ENCODE measurements around the gene CDK14. TPM values are rescaled to one million over a fixed set of nuclear protein-coding genes. Genes with fewer than 3 reads are reported as not detected.

CDK14 gene
- polyA plus RNA-seq, 1 donor from 2014 or later = 25.1 TPM

GRCh38 chr7:90839316-90839715 is 243.2 kb downstream of the CDK14 start:
- H3K4me2 ChIP-seq (ENCODE audit: low read length) = no peak overlapping the region
- no peaks in the 10 kb centered on the region for H3K9me3 ChIP-seq (ENCODE audit: low read length)
- no peak for TF ChIP-seq EP300 (conservative IDR thresholded peaks at IDR 0.05; ENCODE audit: poor library complexity, severe bottlenecking)
- no peak for TF ChIP-seq RAD21 (conservative IDR thresholded peaks at IDR 0.05)
- TF ChIP-seq, protein P1, sequence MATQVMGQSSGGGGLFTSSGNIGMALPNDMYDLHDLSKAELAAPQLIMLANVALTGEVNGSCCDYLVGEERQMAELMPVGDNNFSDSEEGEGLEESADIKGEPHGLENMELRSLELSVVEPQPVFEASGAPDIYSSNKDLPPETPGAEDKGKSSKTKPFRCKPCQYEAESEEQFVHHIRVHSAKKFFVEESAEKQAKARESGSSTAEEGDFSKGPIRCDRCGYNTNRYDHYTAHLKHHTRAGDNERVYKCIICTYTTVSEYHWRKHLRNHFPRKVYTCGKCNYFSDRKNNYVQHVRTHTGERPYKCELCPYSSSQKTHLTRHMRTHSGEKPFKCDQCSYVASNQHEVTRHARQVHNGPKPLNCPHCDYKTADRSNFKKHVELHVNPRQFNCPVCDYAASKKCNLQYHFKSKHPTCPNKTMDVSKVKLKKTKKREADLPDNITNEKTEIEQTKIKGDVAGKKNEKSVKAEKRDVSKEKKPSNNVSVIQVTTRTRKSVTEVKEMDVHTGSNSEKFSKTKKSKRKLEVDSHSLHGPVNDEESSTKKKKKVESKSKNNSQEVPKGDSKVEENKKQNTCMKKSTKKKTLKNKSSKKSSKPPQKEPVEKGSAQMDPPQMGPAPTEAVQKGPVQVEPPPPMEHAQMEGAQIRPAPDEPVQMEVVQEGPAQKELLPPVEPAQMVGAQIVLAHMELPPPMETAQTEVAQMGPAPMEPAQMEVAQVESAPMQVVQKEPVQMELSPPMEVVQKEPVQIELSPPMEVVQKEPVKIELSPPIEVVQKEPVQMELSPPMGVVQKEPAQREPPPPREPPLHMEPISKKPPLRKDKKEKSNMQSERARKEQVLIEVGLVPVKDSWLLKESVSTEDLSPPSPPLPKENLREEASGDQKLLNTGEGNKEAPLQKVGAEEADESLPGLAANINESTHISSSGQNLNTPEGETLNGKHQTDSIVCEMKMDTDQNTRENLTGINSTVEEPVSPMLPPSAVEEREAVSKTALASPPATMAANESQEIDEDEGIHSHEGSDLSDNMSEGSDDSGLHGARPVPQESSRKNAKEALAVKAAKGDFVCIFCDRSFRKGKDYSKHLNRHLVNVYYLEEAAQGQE (IDR thresholded peaks at IDR 0.05; ENCODE audit: borderline replicate concordance) = no peak
- no peak for TF ChIP-seq EZH2 (IDR thresholded peaks at IDR 0.05; ENCODE audit: borderline replicate concordance, insufficient read depth, low read length, poor library complexity, severe bottlenecking)
- TF ChIP-seq SMC3 (conservative IDR thresholded peaks at IDR 0.05; ENCODE audit: poor library complexity) = no peak
- no peak for TF ChIP-seq MXI1 (conservative IDR thresholded peaks at IDR 0.05; ENCODE audit: poor library complexity, severe bottlenecking)
- TF ChIP-seq POLR2AphosphoS5 (IDR thresholded peaks at IDR 0.05) = no peak
- TF ChIP-seq, protein P2, sequence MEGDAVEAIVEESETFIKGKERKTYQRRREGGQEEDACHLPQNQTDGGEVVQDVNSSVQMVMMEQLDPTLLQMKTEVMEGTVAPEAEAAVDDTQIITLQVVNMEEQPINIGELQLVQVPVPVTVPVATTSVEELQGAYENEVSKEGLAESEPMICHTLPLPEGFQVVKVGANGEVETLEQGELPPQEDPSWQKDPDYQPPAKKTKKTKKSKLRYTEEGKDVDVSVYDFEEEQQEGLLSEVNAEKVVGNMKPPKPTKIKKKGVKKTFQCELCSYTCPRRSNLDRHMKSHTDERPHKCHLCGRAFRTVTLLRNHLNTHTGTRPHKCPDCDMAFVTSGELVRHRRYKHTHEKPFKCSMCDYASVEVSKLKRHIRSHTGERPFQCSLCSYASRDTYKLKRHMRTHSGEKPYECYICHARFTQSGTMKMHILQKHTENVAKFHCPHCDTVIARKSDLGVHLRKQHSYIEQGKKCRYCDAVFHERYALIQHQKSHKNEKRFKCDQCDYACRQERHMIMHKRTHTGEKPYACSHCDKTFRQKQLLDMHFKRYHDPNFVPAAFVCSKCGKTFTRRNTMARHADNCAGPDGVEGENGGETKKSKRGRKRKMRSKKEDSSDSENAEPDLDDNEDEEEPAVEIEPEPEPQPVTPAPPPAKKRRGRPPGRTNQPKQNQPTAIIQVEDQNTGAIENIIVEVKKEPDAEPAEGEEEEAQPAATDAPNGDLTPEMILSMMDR (IDR thresholded peaks at IDR 0.05; ENCODE audit: poor library complexity, severe bottlenecking) = no peak
- TF ChIP-seq TAF1 (IDR thresholded peaks at IDR 0.05; ENCODE audit: low read depth) = no peak
- no peaks in the 10 kb centered on the region for H3K79me2 ChIP-seq (replicated peaks; ENCODE audit: insufficient read depth, low read length)
- no peak overlapping the region for H2AFZ ChIP-seq (ENCODE audit: low read depth, low read length)
- no peak overlapping the region for H3K4me3 ChIP-seq (ENCODE audit: low read length)
- H4K20me1 ChIP-seq (ENCODE audit: insufficient read depth) = no peaks in the 10 kb centered on the region
- H3K9ac ChIP-seq (ENCODE audit: low read length) = no peak overlapping the region
- no peak overlapping the region for H3K27ac ChIP-seq (ENCODE audit: low read length)
- H3K9me2 ChIP-seq (ENCODE audit: insufficient read depth, low read length) = no peaks in the 10 kb centered on the region
- H3F3A ChIP-seq (ENCODE audit: insufficient read depth, low read length, poor library complexity, severe bottlenecking) = no peaks in the 10 kb centered on the region
- no peaks in the 10 kb centered on the region for H3K36me3 ChIP-seq (ENCODE audit: insufficient read depth, low read length)
- no peaks in the 10 kb centered on the region for H3K27me3 ChIP-seq (ENCODE audit: insufficient read depth, low read depth, low read length)

DNA sequence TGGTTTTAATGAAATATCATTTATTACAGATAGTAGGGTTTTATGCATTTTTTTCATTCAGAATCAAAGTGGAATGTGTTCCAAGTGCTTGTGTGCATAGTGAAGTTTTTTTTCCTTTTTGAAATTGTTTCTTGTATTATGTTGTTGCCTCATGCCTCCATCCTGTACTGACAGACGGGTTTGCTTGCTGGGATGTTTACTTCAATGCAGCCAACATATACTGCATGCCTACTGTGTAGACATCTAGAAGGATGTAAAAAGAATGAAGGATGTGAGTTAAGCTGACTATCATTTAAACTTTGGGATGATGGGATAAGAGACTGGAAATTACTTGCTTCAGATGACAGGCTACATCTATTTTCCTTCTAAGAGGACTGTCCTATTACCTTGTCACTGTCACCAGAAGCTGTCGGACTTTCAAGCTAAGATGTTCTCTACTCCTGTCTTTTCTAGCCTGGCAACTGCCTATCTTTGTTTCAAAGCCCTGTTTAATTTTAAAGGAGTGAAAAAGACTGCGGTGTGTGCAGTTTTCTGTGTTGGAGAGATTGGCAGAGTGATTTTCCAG is 243.7 kb downstream of the CDK14 start:
- H3K4me3 ChIP-seq (ENCODE audit: low read length) = peak overlapping the region; percentile 2
- no peak overlapping the region for H2AFZ ChIP-seq (ENCODE audit: low read depth, low read length)
- no peak overlapping the region for H3K27ac ChIP-seq (ENCODE audit: low read length)
- no peaks in the 10 kb centered on the region for H3K9me3 ChIP-seq (ENCODE audit: low read length)
- no peaks in the 10 kb centered on the region for H3K79me2 ChIP-seq (replicated peaks; ENCODE audit: insufficient read depth, low read length)
- H3K4me2 ChIP-seq (ENCODE audit: low read length) = no peak overlapping the region
- H3K9me2 ChIP-seq (ENCODE audit: insufficient read depth, low read length) = no peaks in the 10 kb centered on the region
- H3K36me3 ChIP-seq (ENCODE audit: insufficient read depth, low read length) = no peaks in the 10 kb centered on the region
- no peak overlapping the region for H3K9ac ChIP-seq (ENCODE audit: low read length)
- TF ChIP-seq POLR2AphosphoS5 (IDR thresholded peaks at IDR 0.05) = peak; percentile 60
- TF ChIP-seq, protein P1 (IDR thresholded peaks at IDR 0.05; ENCODE audit: borderline replicate concordance) = peak; percentile 45
- no peak for TF ChIP-seq RAD21 (conservative IDR thresholded peaks at IDR 0.05)
- TF ChIP-seq EP300 (conservative IDR thresholded peaks at IDR 0.05; ENCODE audit: poor library complexity, severe bottlenecking) = peak; percentile 99
- H3F3A ChIP-seq (ENCODE audit: insufficient read depth, low read length, poor library complexity, severe bottlenecking) = no peaks in the 10 kb centered on the region
- no peaks in the 10 kb centered on the region for H3K27me3 ChIP-seq (ENCODE audit: insufficient read depth, low read depth, low read length)
- no peaks in the 10 kb centered on the region for H4K20me1 ChIP-seq (ENCODE audit: insufficient read depth)
